Stimulated activated CD4-positive, alpha-beta T cell treated with anti-CD3 and anti-CD28 coated beads, Interleukin-2, amount 100 ng/mL, for 48 hours (primary cell): Measurements from ENCODE around the gene PRAME.
A peak's percentile ranks its signal among the peaks of the same experiment; 100 is the strongest.

Source experiments
- DNase-seq, 2 donors: peaks; one replicate each; pipeline ENCODE4 v3.0.0-alpha.2; 2020

PRAME gene

GRCh38 chr22:22579869-22580604 lies 21.0 kb upstream of the PRAME start:
- DNase-seq, result no peak

- DNase-seq, result no peak
These were observed 19.8 kb upstream of the PRAME start for GRCh38 chr22:22578702-22579424.

GRCh38 chr22:22576989-22577427 lies 17.9 kb upstream of the PRAME start:
- no peak for DNase-seq

- peak; percentile 41 to 44 for DNase-seq
These were observed 17.4 kb upstream of the PRAME start for GRCh38 chr22:22576244-22576988.

GRCh38 chr22:22574361-22574760 lies 15.3 kb upstream of the PRAME start:
- DNase-seq, result no peak

- DNase-seq, result no peak
These were observed 14.2 kb upstream of the PRAME start for GRCh38 chr22:22573047-22573889.

GRCh38 chr22:22571862-22572261 lies 12.8 kb upstream of the PRAME start:
- no peak for DNase-seq

- DNase-seq, result no peak
These were observed 12.4 kb upstream of the PRAME start for GRCh38 chr22:22571429-22571828.

GRCh38 chr22:22569218-22569617 lies 10.2 kb upstream of the PRAME start:
- DNase-seq, result no peak

GRCh38 chr22:22565981-22566380 lies 6.9 kb upstream of the PRAME start:
- no peak for DNase-seq

- DNase-seq, result no peak
These were observed 744 bp downstream of the PRAME start for GRCh38 chr22:22558071-22558971.

- no peak for DNase-seq
These were observed 1.8 kb downstream of the PRAME start for GRCh38 chr22:22556995-22557925.

- DNase-seq, result no peak
These were observed 2.5 kb downstream of the PRAME start for GRCh38 chr22:22556578-22556977.

GRCh38 chr22:22555596-22555995 lies 3.5 kb downstream of the PRAME start:
- no peak for DNase-seq

- no peak for DNase-seq
These were observed 4.3 kb downstream of the PRAME start for GRCh38 chr22:22554587-22555284.

GRCh38 chr22:22553735-22554586 lies 5.1 kb downstream of the PRAME start:
- no peak for DNase-seq

GRCh38 chr22:22553141-22553540 lies 5.9 kb downstream of the PRAME start:
- no peak for DNase-seq

GRCh38 chr22:22552630-22553029 lies 6.4 kb downstream of the PRAME start:
- DNase-seq, result no peak
